Endodermal cell (in vitro differentiated cells): ENCODE data around the gene DTWD2. TPM values are rescaled to one million over a fixed set of nuclear protein-coding genes. Genes with fewer than 3 reads are reported as not detected.
"Not testable (repeated sequence)": the region's sequence is repeated elsewhere in the genome, so short reads cannot be mapped to it uniquely, and the experiment has no call there.

Experiments
- DNase-seq: peaks from one replicate; pipeline ENCODE4 v3.0.0-alpha.2; 2017
- H3K27ac ChIP-seq: 2 replicates; pipeline ENCODE4 v1.5.1; 2013; ENCODE audit warnings: mild to moderate bottlenecking, low read depth, low read length, moderate library complexity
- H3K27me3 ChIP-seq: 2 replicates; pipeline ENCODE4 v1.6.1; 2013; ENCODE audit warnings: mild to moderate bottlenecking, low read length, moderate library complexity; ENCODE audit not compliant: insufficient read depth, control insufficient read depth, poor library complexity, severe bottlenecking
- H3K36me3 ChIP-seq: 2 replicates; pipeline ENCODE4 v1.7.0; 2013; ENCODE audit warnings: mild to moderate bottlenecking, low read length, moderate library complexity; ENCODE audit not compliant: control insufficient read depth, insufficient read depth
- H3K4me1 ChIP-seq: one replicate; pipeline ENCODE4 v1.7.0; 2013; ENCODE audit warnings: low read length; ENCODE audit not compliant: control insufficient read depth, insufficient read depth
- H3K4me3 ChIP-seq: 2 replicates; pipeline ENCODE4 v1.5.1; 2013; ENCODE audit warnings: mild to moderate bottlenecking, low read length, moderate library complexity
- H3K9ac ChIP-seq: 2 replicates; pipeline ENCODE4 v1.6.1; 2013; ENCODE audit warnings: mild to moderate bottlenecking, low read length, moderate library complexity; ENCODE audit not compliant: poor library complexity, severe bottlenecking; ENCODE audit errors: extremely low read depth
- H3K9me3 ChIP-seq: 2 replicates; pipeline ENCODE4 v1.6.1; 2013; ENCODE audit warnings: mild to moderate bottlenecking, low read length, moderate library complexity; ENCODE audit not compliant: control insufficient read depth
- H3K27ac Mint-ChIP-seq: 2 replicates; pipeline ENCODE4 v1.8.0; 2020; ENCODE audit warnings: mixed read lengths
- H3K27me3 Mint-ChIP-seq: 2 replicates; pipeline ENCODE4 v1.8.0; 2021; ENCODE audit warnings: mild to moderate bottlenecking, mixed read lengths; ENCODE audit not compliant: insufficient read depth
- H3K36me3 Mint-ChIP-seq: 2 replicates; pipeline ENCODE4 v1.8.0; 2020; ENCODE audit warnings: low read depth, mixed read lengths
- H3K4me1 Mint-ChIP-seq: 2 replicates; pipeline ENCODE4 v1.8.0; 2020; ENCODE audit warnings: mixed read lengths
- H3K4me3 Mint-ChIP-seq: 2 replicates; pipeline ENCODE4 v1.8.0; 2020; ENCODE audit warnings: mild to moderate bottlenecking, moderate library complexity, mixed read lengths
- H3K9me3 Mint-ChIP-seq: 2 replicates; pipeline ENCODE4 v1.8.0; 2020; ENCODE audit warnings: mild to moderate bottlenecking, mixed read lengths
- CTCF ChIP-seq: fragments of 200-600 bp; sonication (generic); conservative IDR thresholded peaks from 2 replicates; pipeline ENCODE4 v1.5.0; 2021; ENCODE audit warnings: antibody characterized with exemption, mild to moderate bottlenecking
- WGBS, 2 experiments: methylation state at CpG; one replicate each; pipeline versions ENCODE4 v1.1.5 to v1.1.7; 2013; ENCODE audit warnings: missing lambda C conversion rate in 2 of 2, mixed read lengths in 1 of 2; ENCODE audit not compliant: insufficient coverage in 1 of 2, insufficient read length in 1 of 2; 5-methylcytosine and 5-hydroxymethylcytosine counted together
- total RNA-seq, 2 donors: library from RNA; stranded (reverse); fragmentation: NEBNext Ultra II Directional in 1 of 2; extraction: Animal tissue kit (Norgen Biotek cat#: 25700) in 1 of 2; gene quantifications; 2 replicates in 1 of 2; 3 replicates in 1 of 2; pipeline ENCODE4 v1.2.1, GENCODE V29; 2021

The DTWD2 gene
- total RNA-seq, 2 donors from 2014 or later = 15.2 to 34.9 TPM

- peaks cover 11% of the 10 kb centered on the region for H3K4me1 Mint-ChIP-seq
- Histone ChIP-seq H3K27me3 (no peaks in the 10 kb centered on the region), H3K4me3 (no peak overlapping the region), H3K36me3 (peaks cover 21% of the 10 kb centered on the region), H3K9ac (no peak overlapping the region), H3K27ac (no peak overlapping the region), H3K9me3 (peaks cover 19% of the 10 kb centered on the region), H3K4me1 (no peaks in the 10 kb centered on the region)
- H3K9me3 Mint-ChIP-seq = peaks cover 14% of the 10 kb centered on the region
- no peak overlapping the region for H3K4me3 Mint-ChIP-seq
- H3K27me3 Mint-ChIP-seq = no peaks in the 10 kb centered on the region
- no peak for TF ChIP-seq CTCF
- WGBS, 2 experiments = 80 to 92% methylated on average over 1 to 2 of the region's 2 CpGs
- peak overlapping the region; percentile 4 for H3K27ac Mint-ChIP-seq
- peaks cover 35% of the 10 kb centered on the region for H3K36me3 Mint-ChIP-seq
- DNase-seq = no peak
Measured at GRCh38 chr5:118883362-118883761, 105.0 kb downstream of the DTWD2 start.

GRCh38 chr5:118882666-118883065 is 105.7 kb downstream of the DTWD2 start:
- Mint-ChIP-seq H3K9me3 (peaks cover 21% of the 10 kb centered on the region), H3K36me3 (peaks cover 40% of the 10 kb centered on the region), H3K27me3 (no peaks in the 10 kb centered on the region), H3K4me3 (no peak overlapping the region), H3K27ac (peak overlapping the region; percentile 8), H3K4me1 (peaks cover 11% of the 10 kb centered on the region)
- Histone ChIP-seq H3K4me3 (no peak overlapping the region), H3K9me3 (peaks cover 26% of the 10 kb centered on the region), H3K27me3 (no peaks in the 10 kb centered on the region), H3K9ac (no peak overlapping the region), H3K27ac (peak overlapping the region; percentile 2), H3K4me1 (no peaks in the 10 kb centered on the region), H3K36me3 (peaks cover 16% of the 10 kb centered on the region)
- WGBS, 2 experiments = 72 to 82% methylated on average over 3 of the region's 3 CpGs
- peak; percentile 58 for DNase-seq
- no peak for TF ChIP-seq CTCF

- H3K9me3 Mint-ChIP-seq = peaks cover 41% of the 10 kb centered on the region
- not testable (repeated sequence) for H3K36me3 ChIP-seq, H3K4me1 Mint-ChIP-seq, DNase-seq, H3K4me3 Mint-ChIP-seq, H3K4me3 ChIP-seq, H3K27ac ChIP-seq, H3K4me1 ChIP-seq, H3K27ac Mint-ChIP-seq, H3K9ac ChIP-seq, H3K27me3 ChIP-seq, H3K27me3 Mint-ChIP-seq
- 76 to 100% methylated on average over 1 to 3 of the region's 3 CpGs for WGBS, 2 experiments
- H3K36me3 Mint-ChIP-seq = peaks cover 62% of the 10 kb centered on the region
- H3K9me3 ChIP-seq = peaks cover 58% of the 10 kb centered on the region
Measured at GRCh38 chr5:118876852-118877251, 111.5 kb downstream of the DTWD2 start.

GRCh38 chr5:118875131-118875530 is 113.2 kb downstream of the DTWD2 start:
- no peak for TF ChIP-seq CTCF
- Mint-ChIP-seq H3K4me1 (no peaks in the 10 kb centered on the region), H3K36me3 (peaks cover 70% of the 10 kb centered on the region)

More at GRCh38 chr5:118875131-118875530, 113.2 kb downstream of the DTWD2 start:
- H3K4me3 ChIP-seq = no peak overlapping the region
- peaks cover 14% of the 10 kb centered on the region for H3K36me3 ChIP-seq
- Mint-ChIP-seq H3K4me3 (no peak overlapping the region), H3K27me3 (no peaks in the 10 kb centered on the region), H3K27ac (no peak overlapping the region), H3K9me3 (peaks cover 38% of the 10 kb centered on the region)
- H3K4me1 ChIP-seq = no peaks in the 10 kb centered on the region
- no peak overlapping the region for H3K27ac ChIP-seq
- H3K9ac ChIP-seq = no peak overlapping the region
- no peaks in the 10 kb centered on the region for H3K27me3 ChIP-seq
- no peak for DNase-seq
- H3K9me3 ChIP-seq = peaks cover 57% of the 10 kb centered on the region
